ENCODE results near the gene CYB5R2.

GRCh38 chr11:7637447-7638157 lies 35.7 kb downstream of the CYB5R2 start:
- TF ChIP-seq CTCF (IDR thresholded peaks at IDR 0.05) = no peak
- no peak for TF ChIP-seq POLR2A (IDR thresholded peaks at IDR 0.05)
- no peak for TF ChIP-seq POLR2AphosphoS5 (IDR thresholded peaks at IDR 0.05; ENCODE audit: insufficient read depth in 1 of 2, low read depth in 1 of 2)

All from vagina (tissue), 2 donors.